HEK293 (cell line): ENCODE measurements around the gene DPP9.
A peak's percentile ranks its signal among the peaks of the same experiment; 100 is the strongest.

ENCODE experiments used
- CTCF ChIA-PET: fragments of 350-600 bp; formaldehyde crosslinking; extraction: SDS; loops from one replicate; lab custom pipeline; 2021; ENCODE audit warnings: antibody characterized with exemption; lab: Yijun Ruan, JAX
- POLR2A ChIA-PET: fragments of 300-600 bp; formaldehyde crosslinking; extraction: SDS; loops from one replicate; lab custom pipeline; 2020; ENCODE audit warnings: antibody characterized with exemption, inconsistent platforms; lab: Yijun Ruan, JAX
- H3K27ac ChIP-seq: fragments of 200-500 bp; sonication (Bioruptor generic); 2 replicates; pipeline ENCODE4 v1.5.1; 2014; ENCODE audit warnings: low read depth, low read length, control low read depth, inconsistent platforms; ENCODE audit errors: extremely low read depth
- H3K36me3 ChIP-seq, 2 experiments: fragments of 200-500 bp in 1 of 2; sonication (Bioruptor generic) in 1 of 2; 1 replicate in 1 of 2; 2 replicates in 1 of 2; pipeline ENCODE4 v1.5.1; 2014 to 2017; ENCODE audit warnings: inconsistent platforms in 2 of 2, low read length in 2 of 2; ENCODE audit not compliant: control insufficient read depth in 2 of 2, insufficient read depth in 1 of 2
- H3K4me1 ChIP-seq: fragments of 200-500 bp; sonication (Bioruptor generic); 2 replicates; pipeline ENCODE4 v1.5.1; 2014; ENCODE audit warnings: mild to moderate bottlenecking, low read length, inconsistent platforms; ENCODE audit not compliant: control insufficient read depth, insufficient read depth
- H3K4me3 ChIP-seq: 2 replicates; pipeline ENCODE4 v1.5.1; 2011; ENCODE audit warnings: low read depth, mild to moderate bottlenecking, control low read depth, low read length, moderate library complexity
- H3K9me3 ChIP-seq: fragments of 200-500 bp; sonication (Bioruptor generic); 2 replicates; pipeline ENCODE4 v1.5.1; 2014; ENCODE audit warnings: low read depth, low read length, inconsistent platforms; ENCODE audit not compliant: control insufficient read depth, insufficient read depth
- HOXD13 ChIP-seq: sonication (generic); formaldehyde crosslinking; IDR thresholded peaks from 2 replicates; pipeline ENCODE4 v1.8.0; 2022; ENCODE audit warnings: missing genetic modification reagents, borderline replicate concordance
- KLF7 ChIP-seq: fragments of 450-650 bp; formaldehyde crosslinking; IDR thresholded peaks from 2 replicates; pipeline ENCODE4 v1.5.1; 2016; ENCODE audit warnings: missing biosample characterization, missing genetic modification characterization, borderline replicate concordance
- MZF1 ChIP-seq: fragments of 450-650 bp; formaldehyde crosslinking; IDR thresholded peaks from 2 replicates; pipeline ENCODE4 v1.5.1; 2017; ENCODE audit warnings: missing biosample characterization, missing genetic modification characterization, borderline replicate concordance
- OSR2 ChIP-seq: fragments of 450-650 bp; formaldehyde crosslinking; IDR thresholded peaks from 2 replicates; pipeline ENCODE4 v1.5.1; 2016; ENCODE audit warnings: missing biosample characterization, missing genetic modification characterization
- PRDM4 ChIP-seq: fragments of 450-650 bp; formaldehyde crosslinking; IDR thresholded peaks from 2 replicates; pipeline ENCODE4 v1.5.1; 2017; ENCODE audit warnings: missing biosample characterization, missing genetic modification characterization
- SCRT2 ChIP-seq: fragments of 450-650 bp; formaldehyde crosslinking; IDR thresholded peaks from 2 replicates; pipeline ENCODE4 v1.5.1; 2016; ENCODE audit warnings: missing biosample characterization, missing genetic modification characterization
- ZFP41 ChIP-seq: fragments of 450-650 bp; formaldehyde crosslinking; IDR thresholded peaks from 2 replicates; pipeline ENCODE4 v1.5.1; 2016; ENCODE audit warnings: missing biosample characterization, missing genetic modification characterization, borderline replicate concordance
- ZIC2 ChIP-seq: fragments of 450-650 bp; formaldehyde crosslinking; IDR thresholded peaks from 2 replicates; pipeline ENCODE4 v1.5.1; 2016; ENCODE audit warnings: missing biosample characterization, missing genetic modification characterization
- ZNF266 ChIP-seq: fragments of 450-650 bp; formaldehyde crosslinking; IDR thresholded peaks from 2 replicates; pipeline ENCODE4 v1.5.1; 2016; ENCODE audit warnings: missing biosample characterization, missing genetic modification characterization, low read depth
- ZNF510 ChIP-seq: fragments of 450-650 bp; formaldehyde crosslinking; IDR thresholded peaks from 2 replicates; pipeline ENCODE4 v1.5.1; 2018; ENCODE audit warnings: mild to moderate bottlenecking, missing genetic modification characterization, missing biosample characterization; ENCODE audit not compliant: insufficient replicate concordance
- ZNF843 ChIP-seq: fragments of 450-650 bp; formaldehyde crosslinking; IDR thresholded peaks from 2 replicates; pipeline ENCODE4 v1.5.1; 2016; ENCODE audit warnings: missing biosample characterization, missing genetic modification characterization
- ZXDB ChIP-seq: fragments of 450-650 bp; formaldehyde crosslinking; IDR thresholded peaks from 2 replicates; pipeline ENCODE4 v1.5.1; 2016; ENCODE audit warnings: missing biosample characterization, missing genetic modification characterization
- TF ChIP-seq, protein P1 (sequence below): fragments of 450-650 bp; formaldehyde crosslinking; IDR thresholded peaks from 2 replicates; pipeline ENCODE4 v1.5.1; 2016; ENCODE audit warnings: missing biosample characterization, missing genetic modification characterization
- TF ChIP-seq, protein P2 (sequence below): fragments of 450-650 bp; formaldehyde crosslinking; IDR thresholded peaks from 2 replicates; pipeline ENCODE4 v1.5.1; 2016; ENCODE audit warnings: missing biosample characterization, missing genetic modification characterization
- TF ChIP-seq, protein P3 (sequence below): fragments of 450-650 bp; formaldehyde crosslinking; IDR thresholded peaks from 2 replicates; pipeline ENCODE4 v1.5.1; 2017; ENCODE audit warnings: missing biosample characterization, missing genetic modification characterization
- TF ChIP-seq, protein P4 (sequence below): fragments of 450-650 bp; formaldehyde crosslinking; IDR thresholded peaks from 2 replicates; pipeline ENCODE4 v1.5.1; 2016; ENCODE audit warnings: missing biosample characterization, missing genetic modification characterization, low read depth

Gene DPP9

GRCh38 chr19:4721196-4721595, 2.4 kb downstream of the DPP9 start (continued):
- TF ChIP-seq ZFP41 (tag by site-specific recombination) = no peak

DNA sequence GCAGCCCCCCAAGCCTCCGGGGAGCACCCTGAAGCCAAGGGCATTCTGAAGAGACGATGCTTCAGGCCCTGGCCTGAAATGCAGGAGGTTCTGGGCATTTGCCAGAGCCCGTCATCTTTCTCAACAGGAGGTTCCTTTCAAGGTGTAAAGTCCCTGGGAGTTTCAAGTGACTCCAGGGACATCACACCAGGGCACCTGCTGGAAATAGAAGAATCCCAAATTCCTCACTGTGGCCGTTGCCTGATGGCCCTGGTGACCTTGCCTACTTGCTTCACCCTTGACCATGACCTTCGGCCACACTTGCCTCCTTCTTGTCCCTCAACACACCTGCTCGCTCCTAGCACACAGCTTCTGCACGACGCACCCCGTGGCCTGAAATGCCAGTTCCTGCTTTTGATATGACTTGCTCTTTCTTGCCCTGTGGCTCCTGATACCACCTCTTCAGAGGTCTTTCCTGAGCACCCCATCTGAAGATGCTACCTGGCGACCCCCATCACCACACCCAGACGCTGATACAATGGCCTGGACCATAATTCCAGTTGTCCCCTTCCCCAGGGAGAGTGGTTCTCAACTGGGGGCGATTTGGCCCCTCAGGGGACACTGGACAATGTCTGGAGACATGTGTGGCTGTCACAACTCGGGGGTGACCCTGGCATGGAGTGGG, 3.5 kb downstream of the DPP9 start:
- POLR2A ChIA-PET = no interaction called here
- H3K9me3 ChIP-seq = no peaks in the 10 kb centered on the region
- no peak overlapping the region for H3K4me3 ChIP-seq
- peaks cover 7% of the 10 kb centered on the region; the same call in 1 of the 2 replicates for H3K4me1 ChIP-seq
- H3K27ac ChIP-seq = no peak overlapping the region
- H3K36me3 ChIP-seq = peaks cover 6 to 60% of the 10 kb centered on the region in 2 experiments; a peak in 2 of 3 replicates
- TF ChIP-seq PRDM4 = peak; percentile 77
- peak; percentile 56 for TF ChIP-seq ZIC2 (tag by site-specific recombination)
- no peak for TF ChIP-seq ZNF510 (tag by site-specific recombination)
- CTCF ChIA-PET = no interaction called here

- H3K9me3 ChIP-seq = no peaks in the 10 kb centered on the region
- POLR2A ChIA-PET = no interaction called here
- peaks cover 7% of the 10 kb centered on the region; the same call in 1 of the 2 replicates for H3K4me1 ChIP-seq
- H3K4me3 ChIP-seq = no peak overlapping the region
- H3K36me3 ChIP-seq = peaks cover 8 to 65% of the 10 kb centered on the region in 2 experiments; a peak in 2 of 3 replicates
- CTCF ChIA-PET = no interaction called here
- H3K27ac ChIP-seq = no peak overlapping the region
- TF ChIP-seq ZNF266 (tag by site-specific recombination) (no peak), PRDM4 (no peak), SCRT2 (tag by site-specific recombination) (no peak), ZXDB (no peak), ZNF843 (tag by site-specific recombination) (no peak), KLF7 (tag by site-specific recombination) (no peak), MZF1 (tag by site-specific recombination) (no peak), OSR2 (tag by site-specific recombination) (no peak), HOXD13 (CRISPR knock-in tag) (no peak)
- TF ChIP-seq, protein P1, sequence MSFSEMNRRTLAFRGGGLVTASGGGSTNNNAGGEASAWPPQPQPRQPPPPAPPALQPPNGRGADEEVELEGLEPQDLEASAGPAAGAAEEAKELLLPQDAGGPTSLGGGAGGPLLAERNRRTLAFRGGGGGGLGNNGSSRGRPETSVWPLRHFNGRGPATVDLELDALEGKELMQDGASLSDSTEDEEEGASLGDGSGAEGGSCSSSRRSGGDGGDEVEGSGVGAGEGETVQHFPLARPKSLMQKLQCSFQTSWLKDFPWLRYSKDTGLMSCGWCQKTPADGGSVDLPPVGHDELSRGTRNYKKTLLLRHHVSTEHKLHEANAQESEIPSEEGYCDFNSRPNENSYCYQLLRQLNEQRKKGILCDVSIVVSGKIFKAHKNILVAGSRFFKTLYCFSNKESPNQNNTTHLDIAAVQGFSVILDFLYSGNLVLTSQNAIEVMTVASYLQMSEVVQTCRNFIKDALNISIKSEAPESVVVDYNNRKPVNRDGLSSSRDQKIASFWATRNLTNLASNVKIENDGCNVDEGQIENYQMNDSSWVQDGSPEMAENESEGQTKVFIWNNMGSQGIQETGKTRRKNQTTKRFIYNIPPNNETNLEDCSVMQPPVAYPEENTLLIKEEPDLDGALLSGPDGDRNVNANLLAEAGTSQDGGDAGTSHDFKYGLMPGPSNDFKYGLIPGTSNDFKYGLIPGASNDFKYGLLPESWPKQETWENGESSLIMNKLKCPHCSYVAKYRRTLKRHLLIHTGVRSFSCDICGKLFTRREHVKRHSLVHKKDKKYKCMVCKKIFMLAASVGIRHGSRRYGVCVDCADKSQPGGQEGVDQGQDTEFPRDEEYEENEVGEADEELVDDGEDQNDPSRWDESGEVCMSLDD (tag by site-specific recombination) = no peak
- TF ChIP-seq, protein P2, sequence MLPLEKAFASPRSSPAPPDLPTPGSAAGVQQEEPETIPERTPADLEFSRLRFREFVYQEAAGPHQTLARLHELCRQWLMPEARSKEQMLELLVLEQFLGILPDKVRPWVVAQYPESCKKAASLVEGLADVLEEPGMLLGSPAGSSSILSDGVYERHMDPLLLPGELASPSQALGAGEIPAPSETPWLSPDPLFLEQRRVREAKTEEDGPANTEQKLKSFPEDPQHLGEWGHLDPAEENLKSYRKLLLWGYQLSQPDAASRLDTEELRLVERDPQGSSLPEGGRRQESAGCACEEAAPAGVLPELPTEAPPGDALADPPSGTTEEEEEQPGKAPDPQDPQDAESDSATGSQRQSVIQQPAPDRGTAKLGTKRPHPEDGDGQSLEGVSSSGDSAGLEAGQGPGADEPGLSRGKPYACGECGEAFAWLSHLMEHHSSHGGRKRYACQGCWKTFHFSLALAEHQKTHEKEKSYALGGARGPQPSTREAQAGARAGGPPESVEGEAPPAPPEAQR (tag by site-specific recombination) = no peak
- TF ChIP-seq, protein P3, sequence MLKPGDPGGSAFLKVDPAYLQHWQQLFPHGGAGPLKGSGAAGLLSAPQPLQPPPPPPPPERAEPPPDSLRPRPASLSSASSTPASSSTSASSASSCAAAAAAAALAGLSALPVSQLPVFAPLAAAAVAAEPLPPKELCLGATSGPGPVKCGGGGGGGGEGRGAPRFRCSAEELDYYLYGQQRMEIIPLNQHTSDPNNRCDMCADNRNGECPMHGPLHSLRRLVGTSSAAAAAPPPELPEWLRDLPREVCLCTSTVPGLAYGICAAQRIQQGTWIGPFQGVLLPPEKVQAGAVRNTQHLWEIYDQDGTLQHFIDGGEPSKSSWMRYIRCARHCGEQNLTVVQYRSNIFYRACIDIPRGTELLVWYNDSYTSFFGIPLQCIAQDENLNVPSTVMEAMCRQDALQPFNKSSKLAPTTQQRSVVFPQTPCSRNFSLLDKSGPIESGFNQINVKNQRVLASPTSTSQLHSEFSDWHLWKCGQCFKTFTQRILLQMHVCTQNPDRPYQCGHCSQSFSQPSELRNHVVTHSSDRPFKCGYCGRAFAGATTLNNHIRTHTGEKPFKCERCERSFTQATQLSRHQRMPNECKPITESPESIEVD = no peak
- TF ChIP-seq, protein P4, sequence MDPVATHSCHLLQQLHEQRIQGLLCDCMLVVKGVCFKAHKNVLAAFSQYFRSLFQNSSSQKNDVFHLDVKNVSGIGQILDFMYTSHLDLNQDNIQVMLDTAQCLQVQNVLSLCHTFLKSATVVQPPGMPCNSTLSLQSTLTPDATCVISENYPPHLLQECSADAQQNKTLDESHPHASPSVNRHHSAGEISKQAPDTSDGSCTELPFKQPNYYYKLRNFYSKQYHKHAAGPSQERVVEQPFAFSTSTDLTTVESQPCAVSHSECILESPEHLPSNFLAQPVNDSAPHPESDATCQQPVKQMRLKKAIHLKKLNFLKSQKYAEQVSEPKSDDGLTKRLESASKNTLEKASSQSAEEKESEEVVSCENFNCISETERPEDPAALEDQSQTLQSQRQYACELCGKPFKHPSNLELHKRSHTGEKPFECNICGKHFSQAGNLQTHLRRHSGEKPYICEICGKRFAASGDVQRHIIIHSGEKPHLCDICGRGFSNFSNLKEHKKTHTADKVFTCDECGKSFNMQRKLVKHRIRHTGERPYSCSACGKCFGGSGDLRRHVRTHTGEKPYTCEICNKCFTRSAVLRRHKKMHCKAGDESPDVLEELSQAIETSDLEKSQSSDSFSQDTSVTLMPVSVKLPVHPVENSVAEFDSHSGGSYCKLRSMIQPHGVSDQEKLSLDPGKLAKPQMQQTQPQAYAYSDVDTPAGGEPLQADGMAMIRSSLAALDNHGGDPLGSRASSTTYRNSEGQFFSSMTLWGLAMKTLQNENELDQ (tag by site-specific recombination) = no peak
Observed at GRCh38 chr19:4719499-4719866, 4.2 kb downstream of the DPP9 start.
